Activated CD8-positive, alpha-beta memory T cell treated with anti-CD3 and anti-CD28 coated beads for 24 hours (primary cell): ENCODE results near the gene AP2A1.
A peak's percentile ranks its signal among the peaks of the same experiment; 100 is the strongest.
"Not testable (repeated sequence)": the region's sequence is repeated elsewhere in the genome, so short reads cannot be mapped to it uniquely, and the experiment has no call there.

Experiments used
- DNase-seq: peaks from one replicate; pipeline ENCODE4 v3.0.0-alpha.2; 2020

The AP2A1 gene

GRCh38 chr19:49766930-49767299, at the start of gene AP2A1:
Gene AP2A1, plus strand, starts transcription at chr19:49767001. Its CDS starts 133 bp downstream, at chr19:49767134.
- no peak for DNase-seq

GRCh38 chr19:49718511-49718910, 48.3 kb upstream of the AP2A1 start:
- DNase-seq, result no peak

- no peak for DNase-seq
These were observed 47.8 kb upstream of the AP2A1 start for GRCh38 chr19:49718991-49719390.

- not testable (repeated sequence) for DNase-seq
These were observed 47.4 kb upstream of the AP2A1 start for GRCh38 chr19:49719420-49719819.

- DNase-seq, result no peak
These were observed 39.4 kb upstream of the AP2A1 start for GRCh38 chr19:49727217-49728030.

GRCh38 chr19:49730166-49730565, 36.6 kb upstream of the AP2A1 start:
- DNase-seq, result no peak

- no peak for DNase-seq
These were observed 28.5 kb upstream of the AP2A1 start for GRCh38 chr19:49738268-49738667.

- no peak for DNase-seq
These were observed 27.7 kb upstream of the AP2A1 start for GRCh38 chr19:49739098-49739497.

- DNase-seq, result no peak
These were observed 26.9 kb upstream of the AP2A1 start for GRCh38 chr19:49739933-49740332.

GRCh38 chr19:49741210-49741844, 25.5 kb upstream of the AP2A1 start:
- DNase-seq, result no peak

GRCh38 chr19:49744946-49745381, 21.8 kb upstream of the AP2A1 start:
- DNase-seq, result no peak

GRCh38 chr19:49746206-49746958, 20.4 kb upstream of the AP2A1 start:
- DNase-seq, result peak; percentile 70

- no peak for DNase-seq
These were observed 17.6 kb upstream of the AP2A1 start for GRCh38 chr19:49749055-49749716.

- DNase-seq, result no peak
These were observed 17.0 kb upstream of the AP2A1 start for GRCh38 chr19:49749771-49750170.

- DNase-seq, result no peak
These were observed 14.1 kb upstream of the AP2A1 start for GRCh38 chr19:49752701-49753100.

GRCh38 chr19:49755956-49756355, 10.8 kb upstream of the AP2A1 start:
- DNase-seq, result no peak

GRCh38 chr19:49758292-49758691, 8.5 kb upstream of the AP2A1 start:
- DNase-seq, result no peak

- DNase-seq, result no peak
These were observed 5.6 kb upstream of the AP2A1 start for GRCh38 chr19:49761249-49761624.

GRCh38 chr19:49761625-49762311, 5.0 kb upstream of the AP2A1 start:
- DNase-seq, result no peak

- DNase-seq, result no peak
These were observed 3.6 kb upstream of the AP2A1 start, which contains the start of gene TSKS for GRCh38 chr19:49763230-49763629. Gene TSKS, minus strand, starts transcription at chr19:49763306. Its CDS starts 59 bp downstream, at chr19:49763247.

- DNase-seq, result no peak
These were observed 2.5 kb upstream of the AP2A1 start for GRCh38 chr19:49764341-49764740.
